Measurements from ENCODE around the gene STMP1. TPM values are rescaled to one million over a fixed set of nuclear protein-coding genes. Genes with fewer than 3 reads are reported as not detected.
A peak's percentile ranks its signal among the peaks of the same experiment; 100 is the strongest.

The STMP1 gene
- total RNA-seq, 1 donor from 2014 or later, result 34.7 TPM

GRCh38 chr7:135658564-135658963 is 3.8 kb upstream of the STMP1 start:
- no peak overlapping the region for H3K27ac Mint-ChIP-seq (ENCODE audit: unreplicated experiment)
- no peak for DNase-seq (ENCODE audit: low spot score)
- no peaks in the 10 kb centered on the region for H3K27me3 Mint-ChIP-seq (ENCODE audit: low read depth)
- no peak overlapping the region for H3K4me3 Mint-ChIP-seq (ENCODE audit: unreplicated experiment)
- no peaks in the 10 kb centered on the region for H3K36me3 Mint-ChIP-seq (ENCODE audit: low read depth)
- peaks cover 10% of the 10 kb centered on the region for H3K4me1 Mint-ChIP-seq (ENCODE audit: low read depth)
- no peaks in the 10 kb centered on the region for H3K9me3 Mint-ChIP-seq (ENCODE audit: low read depth)
- no peak for TF ChIP-seq CTCF (IDR thresholded peaks at IDR 0.05)

GRCh38 chr7:135659159-135659846 is 3.0 kb upstream of the STMP1 start:
- TF ChIP-seq CTCF (IDR thresholded peaks at IDR 0.05), result no peak
- peaks cover 16% of the 10 kb centered on the region for H3K4me1 Mint-ChIP-seq (ENCODE audit: low read depth)
- no peaks in the 10 kb centered on the region for H3K9me3 Mint-ChIP-seq (ENCODE audit: low read depth)
- no peak overlapping the region for H3K4me3 Mint-ChIP-seq (ENCODE audit: unreplicated experiment)
- H3K27me3 Mint-ChIP-seq (ENCODE audit: low read depth), result no peaks in the 10 kb centered on the region
- DNase-seq (ENCODE audit: low spot score), result no peak
- no peaks in the 10 kb centered on the region for H3K36me3 Mint-ChIP-seq (ENCODE audit: low read depth)
- no peak overlapping the region for H3K27ac Mint-ChIP-seq (ENCODE audit: unreplicated experiment)

GRCh38 chr7:135661311-135662122 is 797 bp upstream of the STMP1 start:
- Mint-ChIP-seq H3K4me3 (ENCODE audit: unreplicated experiment) (peak overlapping the region; percentile 99), H3K36me3 (ENCODE audit: low read depth) (no peaks in the 10 kb centered on the region), H3K27ac (ENCODE audit: unreplicated experiment) (peak overlapping the region; percentile 99), H3K27me3 (ENCODE audit: low read depth) (no peaks in the 10 kb centered on the region), H3K9me3 (ENCODE audit: low read depth) (no peaks in the 10 kb centered on the region), H3K4me1 (ENCODE audit: low read depth) (peaks cover 35% of the 10 kb centered on the region)
- TF ChIP-seq CTCF (IDR thresholded peaks at IDR 0.05), result no peak
- no peak for DNase-seq (ENCODE audit: low spot score)

- Mint-ChIP-seq H3K36me3 (ENCODE audit: low read depth) (no peaks in the 10 kb centered on the region), H3K27me3 (ENCODE audit: low read depth) (no peaks in the 10 kb centered on the region), H3K4me3 (ENCODE audit: unreplicated experiment) (peak overlapping the region; percentile 99), H3K9me3 (ENCODE audit: low read depth) (no peaks in the 10 kb centered on the region), H3K27ac (ENCODE audit: unreplicated experiment) (peak overlapping the region; percentile 99), H3K4me1 (ENCODE audit: low read depth) (peaks cover 39% of the 10 kb centered on the region)
- DNase-seq (ENCODE audit: low spot score), result no peak
- TF ChIP-seq CTCF (IDR thresholded peaks at IDR 0.05), result peak; percentile 84
These were observed 266 bp upstream of the STMP1 start for GRCh38 chr7:135662123-135662372.

- peaks cover 49% of the 10 kb centered on the region for H3K4me1 Mint-ChIP-seq (ENCODE audit: low read depth)
These were observed 1.8 kb downstream of the STMP1 start for GRCh38 chr7:135664046-135664589.

More at GRCh38 chr7:135664046-135664589, 1.8 kb downstream of the STMP1 start:
- Mint-ChIP-seq H3K27ac (ENCODE audit: unreplicated experiment) (peak overlapping the region; percentile 99), H3K27me3 (ENCODE audit: low read depth) (no peaks in the 10 kb centered on the region), H3K36me3 (ENCODE audit: low read depth) (peaks cover 4% of the 10 kb centered on the region), H3K4me3 (ENCODE audit: unreplicated experiment) (peak overlapping the region; percentile 99), H3K9me3 (ENCODE audit: low read depth) (no peaks in the 10 kb centered on the region)
- DNase-seq (ENCODE audit: low spot score), result no peak
- no peak for TF ChIP-seq CTCF (IDR thresholded peaks at IDR 0.05)
